HL-60 (cell line): ENCODE measurements around the gene FIBP.

ENCODE experiments used
- DNase-seq, 2 experiments: peaks; one replicate each; pipeline ENCODE4 v3.0.0-alpha.2; 2010 to 2020; ENCODE audit warnings: low read depth in 1 of 2, low spot score in 1 of 2
- H3K27ac ChIP-seq: fragments of 250-450 bp; sonication (Bioruptor Pico); replicated peaks from 2 replicates; pipeline ENCODE4 v1.5.1; 2020; ENCODE audit warnings: mild to moderate bottlenecking, moderate library complexity
- H3K27me3 ChIP-seq: fragments of 250-450 bp; sonication (Bioruptor Pico); 2 replicates; pipeline ENCODE4 v1.5.1; 2021; ENCODE audit warnings: mild to moderate bottlenecking, moderate library complexity; ENCODE audit not compliant: insufficient read depth, poor library complexity, severe bottlenecking
- H3K4me3 ChIP-seq: replicated peaks from 2 replicates; pipeline ENCODE4 v1.5.1; 2011; ENCODE audit warnings: mild to moderate bottlenecking, control low read depth, low read length; ENCODE audit not compliant: insufficient read depth
- GABPA ChIP-seq: IDR thresholded peaks from 2 replicates; pipeline ENCODE4 v1.6.1; 2012; ENCODE audit warnings: low read depth
- POLR2AphosphoS5 ChIP-seq: IDR thresholded peaks from 2 replicates; pipeline ENCODE4 v1.6.1; 2012; ENCODE audit warnings: low read depth
- SPI1 ChIP-seq: IDR thresholded peaks from 2 replicates; pipeline ENCODE4 v1.6.1; 2012; ENCODE audit warnings: low read depth, mild to moderate bottlenecking, borderline replicate concordance
- TF ChIP-seq, protein P1 (sequence below): IDR thresholded peaks from one replicate; pipeline ENCODE4 v1.5.1; 2011; ENCODE audit warnings: low read length, control low read depth, inconsistent platforms; ENCODE audit not compliant: insufficient read depth
- TF ChIP-seq, protein P2 (sequence below): IDR thresholded peaks from 2 replicates; pipeline ENCODE4 v1.6.1; 2012; ENCODE audit warnings: low read depth; ENCODE audit not compliant: insufficient replicate concordance

Gene FIBP

DNA sequence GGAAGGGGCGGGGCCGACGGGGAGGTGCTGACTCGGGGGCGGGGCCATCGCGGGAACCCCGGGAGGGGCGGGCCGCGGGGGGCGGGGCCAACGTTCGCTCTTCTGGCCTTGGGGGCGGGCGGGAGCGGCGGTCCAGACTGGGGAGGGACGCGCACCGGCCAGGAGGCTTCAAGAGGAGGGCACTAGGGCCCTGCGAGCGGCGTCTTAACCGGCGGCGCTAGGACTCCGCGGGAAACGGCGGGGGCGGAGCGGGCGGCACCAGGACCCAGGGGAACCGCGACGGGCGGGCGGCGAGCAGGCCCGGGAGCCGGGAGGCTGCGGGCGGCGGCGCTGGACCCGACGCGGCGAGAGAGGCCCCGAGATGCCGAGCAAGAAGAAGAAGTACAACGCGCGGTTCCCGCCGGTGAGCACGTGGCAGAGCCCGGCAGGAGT lies 30.9 kb upstream of the FIBP start, which contains the start of gene DRAP1:
Gene DRAP1 (plus strand): TSS at position 286 of the 432 bp plus-strand sequence. CDS start 76 bp downstream, at position 362.
- no peaks in the 10 kb centered on the region for H3K27me3 ChIP-seq
- H3K4me3 ChIP-seq, result peak within 1 kb of the TSS; percentile 86
- peak within 1 kb of the TSS; percentile 86 for H3K27ac ChIP-seq
- TF ChIP-seq, protein P1, sequence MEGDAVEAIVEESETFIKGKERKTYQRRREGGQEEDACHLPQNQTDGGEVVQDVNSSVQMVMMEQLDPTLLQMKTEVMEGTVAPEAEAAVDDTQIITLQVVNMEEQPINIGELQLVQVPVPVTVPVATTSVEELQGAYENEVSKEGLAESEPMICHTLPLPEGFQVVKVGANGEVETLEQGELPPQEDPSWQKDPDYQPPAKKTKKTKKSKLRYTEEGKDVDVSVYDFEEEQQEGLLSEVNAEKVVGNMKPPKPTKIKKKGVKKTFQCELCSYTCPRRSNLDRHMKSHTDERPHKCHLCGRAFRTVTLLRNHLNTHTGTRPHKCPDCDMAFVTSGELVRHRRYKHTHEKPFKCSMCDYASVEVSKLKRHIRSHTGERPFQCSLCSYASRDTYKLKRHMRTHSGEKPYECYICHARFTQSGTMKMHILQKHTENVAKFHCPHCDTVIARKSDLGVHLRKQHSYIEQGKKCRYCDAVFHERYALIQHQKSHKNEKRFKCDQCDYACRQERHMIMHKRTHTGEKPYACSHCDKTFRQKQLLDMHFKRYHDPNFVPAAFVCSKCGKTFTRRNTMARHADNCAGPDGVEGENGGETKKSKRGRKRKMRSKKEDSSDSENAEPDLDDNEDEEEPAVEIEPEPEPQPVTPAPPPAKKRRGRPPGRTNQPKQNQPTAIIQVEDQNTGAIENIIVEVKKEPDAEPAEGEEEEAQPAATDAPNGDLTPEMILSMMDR, result no peak
- TF ChIP-seq GABPA, result peak; percentile 37; the same call in 1 of the 2 replicates
- peak; percentile 33 for TF ChIP-seq POLR2AphosphoS5
- TF ChIP-seq, protein P2, sequence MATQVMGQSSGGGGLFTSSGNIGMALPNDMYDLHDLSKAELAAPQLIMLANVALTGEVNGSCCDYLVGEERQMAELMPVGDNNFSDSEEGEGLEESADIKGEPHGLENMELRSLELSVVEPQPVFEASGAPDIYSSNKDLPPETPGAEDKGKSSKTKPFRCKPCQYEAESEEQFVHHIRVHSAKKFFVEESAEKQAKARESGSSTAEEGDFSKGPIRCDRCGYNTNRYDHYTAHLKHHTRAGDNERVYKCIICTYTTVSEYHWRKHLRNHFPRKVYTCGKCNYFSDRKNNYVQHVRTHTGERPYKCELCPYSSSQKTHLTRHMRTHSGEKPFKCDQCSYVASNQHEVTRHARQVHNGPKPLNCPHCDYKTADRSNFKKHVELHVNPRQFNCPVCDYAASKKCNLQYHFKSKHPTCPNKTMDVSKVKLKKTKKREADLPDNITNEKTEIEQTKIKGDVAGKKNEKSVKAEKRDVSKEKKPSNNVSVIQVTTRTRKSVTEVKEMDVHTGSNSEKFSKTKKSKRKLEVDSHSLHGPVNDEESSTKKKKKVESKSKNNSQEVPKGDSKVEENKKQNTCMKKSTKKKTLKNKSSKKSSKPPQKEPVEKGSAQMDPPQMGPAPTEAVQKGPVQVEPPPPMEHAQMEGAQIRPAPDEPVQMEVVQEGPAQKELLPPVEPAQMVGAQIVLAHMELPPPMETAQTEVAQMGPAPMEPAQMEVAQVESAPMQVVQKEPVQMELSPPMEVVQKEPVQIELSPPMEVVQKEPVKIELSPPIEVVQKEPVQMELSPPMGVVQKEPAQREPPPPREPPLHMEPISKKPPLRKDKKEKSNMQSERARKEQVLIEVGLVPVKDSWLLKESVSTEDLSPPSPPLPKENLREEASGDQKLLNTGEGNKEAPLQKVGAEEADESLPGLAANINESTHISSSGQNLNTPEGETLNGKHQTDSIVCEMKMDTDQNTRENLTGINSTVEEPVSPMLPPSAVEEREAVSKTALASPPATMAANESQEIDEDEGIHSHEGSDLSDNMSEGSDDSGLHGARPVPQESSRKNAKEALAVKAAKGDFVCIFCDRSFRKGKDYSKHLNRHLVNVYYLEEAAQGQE, result no peak
- TF ChIP-seq SPI1, result peak; percentile 14; the same call in 1 of the 2 replicates
- peak; percentile 96 to 98 for DNase-seq

DNA sequence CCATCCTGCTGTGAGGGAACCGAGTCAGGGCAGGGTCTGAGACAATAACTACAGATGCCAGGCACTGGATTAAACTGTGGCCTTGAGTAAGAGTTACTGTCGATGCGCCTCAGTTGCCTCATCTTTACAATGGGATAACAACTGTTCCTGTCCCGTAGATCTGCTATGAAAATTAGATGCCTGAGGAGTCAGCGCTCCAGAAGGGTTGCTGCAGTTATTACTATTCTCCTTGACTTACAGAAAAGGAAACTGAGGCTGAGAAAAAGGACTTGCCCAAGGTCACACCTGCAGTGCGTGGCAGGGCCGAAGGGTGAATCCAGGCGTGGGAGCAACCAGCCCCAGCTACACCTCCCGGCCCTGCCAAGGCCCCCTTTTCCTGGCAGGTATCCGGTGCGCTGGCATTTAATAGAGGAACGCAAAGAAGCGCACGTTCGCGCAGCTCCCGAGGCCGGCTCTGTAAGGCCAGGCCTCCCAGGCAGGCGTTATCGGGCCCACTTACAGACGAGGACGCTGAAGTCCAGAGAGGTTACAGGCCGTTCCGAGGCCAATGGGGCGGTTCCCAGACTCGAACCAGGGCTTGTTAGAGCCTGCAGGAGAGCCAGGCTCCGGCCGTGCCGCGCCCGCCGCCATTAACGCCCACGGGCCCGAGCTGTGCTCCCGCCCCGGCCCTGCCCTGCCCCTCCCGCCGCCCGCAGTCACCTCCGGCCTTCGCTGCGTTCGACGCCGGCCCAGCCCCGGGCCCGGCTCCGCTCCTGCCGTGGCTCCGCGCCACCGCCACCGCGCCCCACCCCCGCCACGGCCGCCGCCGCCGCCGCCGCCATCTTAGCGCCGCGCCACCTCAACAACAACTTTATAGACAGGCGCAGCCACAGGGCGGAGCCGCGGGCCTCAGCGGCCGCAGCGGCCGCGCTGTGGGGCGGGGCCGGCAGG lies 30.2 kb upstream of the FIBP start, which contains the start of gene C11orf68:
Gene C11orf68 (minus strand): TSS at position 852 of the 930 bp plus-strand sequence. CDS start 31 bp downstream, at position 821.
- H3K4me3 ChIP-seq, result peak within 1 kb of the TSS; percentile 86
- peak in 1 of 2 experiments; percentile 43 for DNase-seq
- peak within 1 kb of the TSS; percentile 86 for H3K27ac ChIP-seq
- TF ChIP-seq GABPA (no peak), POLR2AphosphoS5 (peak; percentile 63; the same call in 1 of the 2 replicates)
- H3K27me3 ChIP-seq, result no peaks in the 10 kb centered on the region

- no peak for DNase-seq
- Histone ChIP-seq H3K27me3 (no peaks in the 10 kb centered on the region), H3K4me3 (peak overlapping the region; percentile 86), H3K27ac (peak overlapping the region; percentile 86; the same call in 1 of the 2 replicates)
- TF ChIP-seq, protein P1, result no peak
- TF ChIP-seq POLR2AphosphoS5 (no peak), SPI1 (no peak), GABPA (no peak)
- TF ChIP-seq, protein P2, result no peak
These were observed 29.4 kb upstream of the FIBP start for GRCh38 chr11:65917434-65918210.

- Histone ChIP-seq H3K27me3 (no peaks in the 10 kb centered on the region), H3K27ac (no peak overlapping the region), H3K4me3 (no peak overlapping the region)
- no peak for TF ChIP-seq POLR2AphosphoS5
- TF ChIP-seq, protein P2, result no peak
- TF ChIP-seq SPI1, result no peak
- TF ChIP-seq, protein P1, result no peak
- TF ChIP-seq GABPA, result no peak
- no peak for DNase-seq
These were observed 28.8 kb upstream of the FIBP start for GRCh38 chr11:65917077-65917433.
